Hepatocyte (in vitro differentiated cells): Measurements from ENCODE around the gene SEL1L3. TPM values are rescaled to one million over a fixed set of nuclear protein-coding genes. Genes with fewer than 3 reads are reported as not detected.

Source experiments
- DNase-seq: peaks from one replicate; pipeline ENCODE4 v3.0.0-alpha.2; 2016; ENCODE audit warnings: low spot score
- H2AFZ ChIP-seq: fragments of 200-600 bp; sonication (generic); 2 replicates; pipeline ENCODE4 v1.6.0; 2016; ENCODE audit warnings: antibody characterized with exemption, mild to moderate bottlenecking
- H3K27ac ChIP-seq: fragments of 200-600 bp; sonication (generic); 2 replicates; pipeline ENCODE4 v1.5.1; 2016; ENCODE audit warnings: mild to moderate bottlenecking
- H3K27me3 ChIP-seq: fragments of 200-600 bp; sonication (generic); 2 replicates; pipeline ENCODE4 v1.6.1; 2016
- H3K36me3 ChIP-seq: fragments of 200-600 bp; sonication (generic); replicated peaks from 2 replicates; pipeline ENCODE4 v1.5.1; 2016; ENCODE audit warnings: low read depth; ENCODE audit not compliant: insufficient read depth
- H3K4me1 ChIP-seq: fragments of 200-600 bp; sonication (generic); 2 replicates; pipeline ENCODE4 v1.5.1; 2016; ENCODE audit warnings: mild to moderate bottlenecking, moderate library complexity; ENCODE audit not compliant: insufficient read depth
- H3K4me2 ChIP-seq: fragments of 200-600 bp; sonication (generic); 2 replicates; pipeline ENCODE4 v1.6.0; 2016
- H3K4me3 ChIP-seq: fragments of 200-600 bp; sonication (generic); 2 replicates; pipeline ENCODE4 v1.5.1; 2016; ENCODE audit warnings: mild to moderate bottlenecking
- H3K79me2 ChIP-seq: fragments of 200-600 bp; sonication (generic); 2 replicates; pipeline ENCODE4 v1.6.0; 2017; ENCODE audit warnings: mild to moderate bottlenecking
- H3K9me2 ChIP-seq: fragments of 200-600 bp; sonication (generic); replicated peaks from 2 replicates; pipeline ENCODE4 v1.6.0; 2017; ENCODE audit warnings: mild to moderate bottlenecking; ENCODE audit not compliant: insufficient read depth
- H3K9me3 ChIP-seq: fragments of 200-600 bp; sonication (generic); 2 replicates; pipeline ENCODE4 v1.5.1; 2016; ENCODE audit warnings: low read depth, mild to moderate bottlenecking
- H4K20me1 ChIP-seq: fragments of 200-600 bp; sonication (generic); 2 replicates; pipeline ENCODE4 v1.6.0; 2016; ENCODE audit warnings: mild to moderate bottlenecking; ENCODE audit not compliant: insufficient read depth, poor library complexity, severe bottlenecking
- EZH2 ChIP-seq: fragments of 200-600 bp; sonication (generic); IDR thresholded peaks from 2 replicates; pipeline ENCODE4 v1.6.1; 2016; ENCODE audit warnings: antibody characterized with exemption, mild to moderate bottlenecking, borderline replicate concordance
- EZH2phosphoT487 ChIP-seq: fragments of 200-600 bp; sonication (generic); IDR thresholded peaks from one replicate; pipeline ENCODE4 v1.6.1; 2018; ENCODE audit warnings: antibody characterized with exemption, mild to moderate bottlenecking, low read depth, moderate library complexity; ENCODE audit not compliant: unreplicated experiment, severe bottlenecking
- WGBS: methylation state at CpG from one replicate; pipeline ENCODE4 v1.1.6; 2016; ENCODE audit warnings: low lambda C conversion rate; ENCODE audit errors: missing lambda C conversion rate; 5-methylcytosine and 5-hydroxymethylcytosine counted together
- polyA plus RNA-seq: library from polyadenylated mRNA; unstranded; fragments of >200 nt; fragmentation: Nextera tagmentation; extraction: Ambion mirVana; gene quantifications from 2 replicates; pipeline ENCODE4 v1.2.1, GENCODE V29; 2016
- total RNA-seq: library from RNA; depleted of rRNA; stranded (reverse); fragments of >200 nt; gene quantifications from 2 replicates; pipeline ENCODE4 v1.2.3, GENCODE V29; 2014
- TF ChIP-seq, protein P1 (sequence below): fragments of 200-600 bp; sonication (generic); IDR thresholded peaks from 2 replicates; pipeline ENCODE4 v1.5.1; 2016; ENCODE audit warnings: antibody characterized with exemption, mild to moderate bottlenecking; ENCODE audit not compliant: poor library complexity

Gene SEL1L3
- total and polyA plus RNA-seq, 2 experiments from 2014 or later = 13.7 to 56.2 TPM

DNA sequence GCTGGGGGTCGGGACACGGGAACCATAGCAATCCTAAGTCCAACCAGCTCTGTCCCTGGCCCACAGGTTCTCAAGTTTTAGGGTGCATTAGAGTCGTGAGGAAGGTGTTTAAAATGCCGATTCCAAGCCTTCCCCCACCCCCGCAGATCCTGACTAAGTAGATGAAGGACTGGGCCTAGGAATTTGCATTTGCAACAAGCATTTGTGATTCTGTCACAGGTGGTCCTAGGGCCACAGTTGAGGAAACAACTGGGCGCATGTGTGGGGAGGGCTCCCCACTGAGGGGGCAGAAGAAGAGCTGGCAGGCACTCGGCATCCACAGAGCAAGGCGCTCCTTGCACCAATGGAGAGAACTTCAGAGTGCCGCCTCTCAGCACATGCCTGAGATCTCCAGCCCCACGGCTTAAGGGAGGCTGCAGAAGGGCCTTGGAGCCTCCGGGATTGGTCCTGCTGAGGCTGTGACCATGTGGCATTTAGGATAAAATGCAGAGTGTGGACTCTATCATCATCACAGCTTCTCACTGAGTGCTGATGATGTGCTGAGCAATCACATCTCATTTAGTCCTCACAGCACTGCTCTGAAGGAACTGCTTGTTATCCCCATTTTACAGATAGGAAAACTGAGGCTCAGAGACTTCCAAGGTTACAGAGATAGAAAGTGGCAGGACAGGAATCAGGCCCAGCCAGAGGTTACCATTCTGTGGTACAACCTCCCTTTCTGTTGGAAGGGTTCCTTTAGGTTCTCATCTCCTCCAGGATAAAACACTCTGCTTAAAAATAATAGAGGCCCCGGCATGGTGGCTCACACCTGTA lies 16.7 kb downstream of the SEL1L3 start:
- H3K27me3 ChIP-seq = no peaks in the 10 kb centered on the region
- no peak for DNase-seq
- H3K27ac ChIP-seq = no peak overlapping the region
- no peaks in the 10 kb centered on the region for H3K36me3 ChIP-seq
- no peaks in the 10 kb centered on the region for H3K4me1 ChIP-seq
- WGBS = 88% methylated on average over 12 of the region's 12 CpGs
- no peaks in the 10 kb centered on the region for H4K20me1 ChIP-seq
- no peaks in the 10 kb centered on the region for H3K9me2 ChIP-seq
- no peak overlapping the region for H2AFZ ChIP-seq
- no peaks in the 10 kb centered on the region for H3K79me2 ChIP-seq
- H3K4me2 ChIP-seq = no peak overlapping the region
- H3K4me3 ChIP-seq = no peak overlapping the region
- H3K9me3 ChIP-seq = no peaks in the 10 kb centered on the region
- no peak for TF ChIP-seq EZH2
- TF ChIP-seq, protein P1, sequence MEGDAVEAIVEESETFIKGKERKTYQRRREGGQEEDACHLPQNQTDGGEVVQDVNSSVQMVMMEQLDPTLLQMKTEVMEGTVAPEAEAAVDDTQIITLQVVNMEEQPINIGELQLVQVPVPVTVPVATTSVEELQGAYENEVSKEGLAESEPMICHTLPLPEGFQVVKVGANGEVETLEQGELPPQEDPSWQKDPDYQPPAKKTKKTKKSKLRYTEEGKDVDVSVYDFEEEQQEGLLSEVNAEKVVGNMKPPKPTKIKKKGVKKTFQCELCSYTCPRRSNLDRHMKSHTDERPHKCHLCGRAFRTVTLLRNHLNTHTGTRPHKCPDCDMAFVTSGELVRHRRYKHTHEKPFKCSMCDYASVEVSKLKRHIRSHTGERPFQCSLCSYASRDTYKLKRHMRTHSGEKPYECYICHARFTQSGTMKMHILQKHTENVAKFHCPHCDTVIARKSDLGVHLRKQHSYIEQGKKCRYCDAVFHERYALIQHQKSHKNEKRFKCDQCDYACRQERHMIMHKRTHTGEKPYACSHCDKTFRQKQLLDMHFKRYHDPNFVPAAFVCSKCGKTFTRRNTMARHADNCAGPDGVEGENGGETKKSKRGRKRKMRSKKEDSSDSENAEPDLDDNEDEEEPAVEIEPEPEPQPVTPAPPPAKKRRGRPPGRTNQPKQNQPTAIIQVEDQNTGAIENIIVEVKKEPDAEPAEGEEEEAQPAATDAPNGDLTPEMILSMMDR = no peak
- no peak for TF ChIP-seq EZH2phosphoT487

DNA sequence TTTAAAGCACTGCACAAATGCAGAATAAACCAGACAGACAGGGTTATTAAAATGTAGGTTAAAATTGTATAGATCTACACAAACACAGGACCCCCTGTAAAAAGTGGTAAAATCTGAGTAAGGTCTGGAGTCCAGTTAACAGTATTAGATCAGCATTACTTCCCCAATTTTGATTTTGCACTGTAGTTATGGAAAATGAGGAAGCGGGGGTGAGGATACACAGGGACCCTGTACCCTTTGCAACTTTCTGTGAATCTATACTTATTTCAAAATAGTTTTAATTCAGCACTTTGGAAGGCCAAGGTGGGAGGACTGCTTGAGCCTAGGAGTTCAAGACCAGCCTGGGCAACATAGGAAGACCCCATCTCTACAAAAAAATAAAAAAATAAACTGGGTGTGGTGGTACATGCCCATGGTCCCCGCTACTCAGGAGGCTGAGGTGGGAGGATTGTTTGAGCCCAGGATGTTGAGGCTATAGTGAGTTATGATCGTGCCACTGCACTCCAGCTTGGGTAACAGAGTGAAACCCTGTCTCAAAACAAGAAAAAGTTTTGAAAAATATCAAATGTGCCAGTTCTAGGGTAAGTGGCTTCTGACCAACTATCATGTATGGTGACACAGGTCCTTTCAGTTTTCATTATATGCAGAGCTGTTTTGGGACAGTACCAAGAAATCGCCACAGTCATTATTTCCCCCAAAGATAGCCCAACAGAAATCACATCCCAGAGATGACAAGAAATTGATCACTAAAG lies 17.7 kb downstream of the SEL1L3 start:
- Histone ChIP-seq H3K27ac (no peak overlapping the region), H4K20me1 (no peaks in the 10 kb centered on the region), H3K4me1 (no peaks in the 10 kb centered on the region), H2AFZ (no peak overlapping the region), H3K36me3 (no peaks in the 10 kb centered on the region), H3K27me3 (no peaks in the 10 kb centered on the region), H3K4me3 (no peak overlapping the region), H3K9me2 (no peaks in the 10 kb centered on the region), H3K4me2 (no peak overlapping the region), H3K79me2 (no peaks in the 10 kb centered on the region), H3K9me3 (no peaks in the 10 kb centered on the region)
- TF ChIP-seq, protein P1 = no peak
- TF ChIP-seq EZH2phosphoT487 (no peak), EZH2 (no peak)
- 97% methylated on average over 4 of the region's 4 CpGs for WGBS
- no peak for DNase-seq

DNA sequence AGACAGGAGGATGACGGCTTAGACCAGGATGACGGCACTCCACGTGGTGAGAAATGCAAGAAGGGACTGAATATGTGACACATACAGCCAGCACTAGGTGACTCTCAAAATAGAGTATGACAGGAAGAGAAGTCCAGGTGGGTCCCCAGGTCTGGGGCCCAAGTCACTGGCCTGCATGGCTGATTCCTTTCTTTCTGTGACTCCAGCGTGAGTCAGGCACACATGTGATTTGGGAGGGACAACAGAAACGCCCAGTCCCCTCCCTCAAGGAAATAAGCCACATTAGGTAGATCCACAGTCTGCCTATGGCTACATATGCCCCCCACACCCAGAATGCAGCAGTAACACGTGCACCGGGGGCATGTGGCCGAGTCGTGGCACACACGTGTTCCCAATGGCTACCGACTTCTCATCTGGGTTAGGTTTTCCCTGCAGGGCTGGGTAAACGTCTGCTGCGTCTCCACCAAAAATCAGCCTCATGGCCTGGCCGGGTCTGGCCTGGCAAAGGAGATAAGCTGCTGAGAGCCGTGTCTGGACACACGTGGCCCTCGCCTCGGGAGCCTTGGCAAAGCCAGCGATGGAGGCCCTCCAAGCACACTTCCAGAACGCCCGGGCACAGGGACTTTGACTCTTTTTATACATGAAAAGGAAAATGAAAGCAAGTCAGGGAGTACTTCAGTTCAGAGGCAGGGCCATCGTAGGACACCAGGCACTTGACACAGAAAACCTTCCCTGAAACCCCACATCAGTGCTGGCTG lies 19.3 kb downstream of the SEL1L3 start:
- H3K9me2 ChIP-seq = no peaks in the 10 kb centered on the region
- H3K4me2 ChIP-seq = no peak overlapping the region
- DNase-seq = no peak
- H3K36me3 ChIP-seq = no peaks in the 10 kb centered on the region
- 83% methylated on average over 22 of the region's 22 CpGs for WGBS
- H2AFZ ChIP-seq = no peak overlapping the region
- no peaks in the 10 kb centered on the region for H3K79me2 ChIP-seq
- no peaks in the 10 kb centered on the region for H4K20me1 ChIP-seq
- H3K27me3 ChIP-seq = no peaks in the 10 kb centered on the region
- H3K27ac ChIP-seq = no peak overlapping the region
- no peak overlapping the region for H3K4me3 ChIP-seq
- TF ChIP-seq EZH2 (no peak), EZH2phosphoT487 (no peak)
- TF ChIP-seq, protein P1 = no peak
- no peaks in the 10 kb centered on the region for H3K4me1 ChIP-seq
- no peaks in the 10 kb centered on the region for H3K9me3 ChIP-seq
